Skin of body (tissue), 2 donors: ENCODE data around the gene CLEC11A. TPM values are rescaled to one million over a fixed set of nuclear protein-coding genes. Genes with fewer than 3 reads are reported as not detected.

Experiments used
- DNase-seq: peaks from one replicate; lab custom pipeline; 2025; lab: John Stamatoyannopoulos, UW
- total RNA-seq: library from RNA; depleted of rRNA; stranded (reverse); fragments of >200 nt; gene quantifications from one replicate; pipeline ENCODE4 v1.2.3, GENCODE V29; 2014

Gene CLEC11A
- total RNA-seq, 1 donor from 2014 or later, result 27.2 TPM

- no peak for DNase-seq
Measured at GRCh38 chr19:50703915-50704796, 19.0 kb upstream of the CLEC11A start.

GRCh38 chr19:50705422-50706019 is 17.6 kb upstream of the CLEC11A start:
- DNase-seq, result no peak

GRCh38 chr19:50706387-50706786 is 16.8 kb upstream of the CLEC11A start:
- no peak for DNase-seq

GRCh38 chr19:50708179-50708879 is 14.8 kb upstream of the CLEC11A start:
- DNase-seq, result no peak

GRCh38 chr19:50710094-50710493 is 13.1 kb upstream of the CLEC11A start:
- DNase-seq, result no peak

- DNase-seq, result no peak
Measured at GRCh38 chr19:50710612-50711011, 12.6 kb upstream of the CLEC11A start.

- DNase-seq, result no peak
Measured at GRCh38 chr19:50711196-50711595, 12.0 kb upstream of the CLEC11A start.

- no peak for DNase-seq
Measured at GRCh38 chr19:50711805-50712204, 11.4 kb upstream of the CLEC11A start.

- no peak for DNase-seq
Measured at GRCh38 chr19:50712833-50713232, 10.3 kb upstream of the CLEC11A start.

GRCh38 chr19:50713556-50714236 is 9.5 kb upstream of the CLEC11A start:
- DNase-seq, result no peak

GRCh38 chr19:50716178-50717025 is 6.8 kb upstream of the CLEC11A start:
- no peak for DNase-seq

- no peak for DNase-seq
Measured at GRCh38 chr19:50717026-50717723, 6.0 kb upstream of the CLEC11A start.

GRCh38 chr19:50717891-50718254 is 5.3 kb upstream of the CLEC11A start:
- no peak for DNase-seq

GRCh38 chr19:50718255-50719118 is 4.7 kb upstream of the CLEC11A start:
- no peak for DNase-seq

- no peak for DNase-seq
Measured at GRCh38 chr19:50719119-50719435, 4.1 kb upstream of the CLEC11A start.

- DNase-seq, result no peak
Measured at GRCh38 chr19:50719566-50719965, 3.6 kb upstream of the CLEC11A start, which contains the start of gene SHANK1. SHANK1 (minus strand) TSS chr19:50719802; CDS start chr19:50716919, 2,883 bp downstream.

- DNase-seq, result no peak
Measured at GRCh38 chr19:50720181-50720920, 2.8 kb upstream of the CLEC11A start.

- DNase-seq, result peak; percentile 39
Measured at GRCh38 chr19:50720921-50721381, 2.2 kb upstream of the CLEC11A start.
